ENCODE data around the gene POU6F1.

POU6F1 gene

DNA sequence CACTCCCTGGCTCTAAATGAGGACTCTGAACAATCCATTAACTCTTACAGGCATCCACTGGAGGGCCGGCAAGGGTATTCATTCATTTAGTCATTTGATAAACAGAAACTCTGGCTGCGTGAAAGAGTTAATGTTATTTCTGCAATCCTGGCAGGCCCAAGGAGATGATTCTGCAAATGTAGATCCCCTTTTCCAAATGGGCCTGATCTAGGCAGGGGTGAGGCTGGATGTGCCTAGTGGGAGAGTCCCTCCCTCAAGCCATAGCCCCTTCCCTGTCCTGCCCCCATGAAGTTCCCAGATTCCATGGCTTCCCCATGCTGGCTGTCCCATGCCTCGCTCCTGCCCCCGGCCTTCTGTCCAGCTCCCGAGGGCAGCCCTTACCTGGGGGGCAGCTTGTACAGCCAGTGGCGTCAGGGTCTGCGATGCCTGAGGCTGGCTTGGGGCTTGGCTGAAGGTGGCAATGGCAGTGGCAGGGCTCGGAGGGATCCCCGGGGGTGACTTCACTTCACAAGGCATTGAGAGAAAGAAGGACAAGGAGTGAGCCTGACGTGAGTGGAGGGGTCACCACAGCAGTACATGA is 18.4 kb downstream of the POU6F1 start:
- in situ Hi-C loops (cut with HindIII; ENCODE audit: low sequenced_read_pairs), result no loop called here
- no peak overlapping the region for H3K4me3 ChIP-seq (ENCODE audit: low read depth, low read length)
- TF ChIP-seq, protein P1, sequence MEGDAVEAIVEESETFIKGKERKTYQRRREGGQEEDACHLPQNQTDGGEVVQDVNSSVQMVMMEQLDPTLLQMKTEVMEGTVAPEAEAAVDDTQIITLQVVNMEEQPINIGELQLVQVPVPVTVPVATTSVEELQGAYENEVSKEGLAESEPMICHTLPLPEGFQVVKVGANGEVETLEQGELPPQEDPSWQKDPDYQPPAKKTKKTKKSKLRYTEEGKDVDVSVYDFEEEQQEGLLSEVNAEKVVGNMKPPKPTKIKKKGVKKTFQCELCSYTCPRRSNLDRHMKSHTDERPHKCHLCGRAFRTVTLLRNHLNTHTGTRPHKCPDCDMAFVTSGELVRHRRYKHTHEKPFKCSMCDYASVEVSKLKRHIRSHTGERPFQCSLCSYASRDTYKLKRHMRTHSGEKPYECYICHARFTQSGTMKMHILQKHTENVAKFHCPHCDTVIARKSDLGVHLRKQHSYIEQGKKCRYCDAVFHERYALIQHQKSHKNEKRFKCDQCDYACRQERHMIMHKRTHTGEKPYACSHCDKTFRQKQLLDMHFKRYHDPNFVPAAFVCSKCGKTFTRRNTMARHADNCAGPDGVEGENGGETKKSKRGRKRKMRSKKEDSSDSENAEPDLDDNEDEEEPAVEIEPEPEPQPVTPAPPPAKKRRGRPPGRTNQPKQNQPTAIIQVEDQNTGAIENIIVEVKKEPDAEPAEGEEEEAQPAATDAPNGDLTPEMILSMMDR (IDR thresholded peaks at IDR 0.05; ENCODE audit: low read depth, low read length, missing control alignments), result no peak
- DNase-seq (ENCODE audit: low read depth), result no peak

DNA sequence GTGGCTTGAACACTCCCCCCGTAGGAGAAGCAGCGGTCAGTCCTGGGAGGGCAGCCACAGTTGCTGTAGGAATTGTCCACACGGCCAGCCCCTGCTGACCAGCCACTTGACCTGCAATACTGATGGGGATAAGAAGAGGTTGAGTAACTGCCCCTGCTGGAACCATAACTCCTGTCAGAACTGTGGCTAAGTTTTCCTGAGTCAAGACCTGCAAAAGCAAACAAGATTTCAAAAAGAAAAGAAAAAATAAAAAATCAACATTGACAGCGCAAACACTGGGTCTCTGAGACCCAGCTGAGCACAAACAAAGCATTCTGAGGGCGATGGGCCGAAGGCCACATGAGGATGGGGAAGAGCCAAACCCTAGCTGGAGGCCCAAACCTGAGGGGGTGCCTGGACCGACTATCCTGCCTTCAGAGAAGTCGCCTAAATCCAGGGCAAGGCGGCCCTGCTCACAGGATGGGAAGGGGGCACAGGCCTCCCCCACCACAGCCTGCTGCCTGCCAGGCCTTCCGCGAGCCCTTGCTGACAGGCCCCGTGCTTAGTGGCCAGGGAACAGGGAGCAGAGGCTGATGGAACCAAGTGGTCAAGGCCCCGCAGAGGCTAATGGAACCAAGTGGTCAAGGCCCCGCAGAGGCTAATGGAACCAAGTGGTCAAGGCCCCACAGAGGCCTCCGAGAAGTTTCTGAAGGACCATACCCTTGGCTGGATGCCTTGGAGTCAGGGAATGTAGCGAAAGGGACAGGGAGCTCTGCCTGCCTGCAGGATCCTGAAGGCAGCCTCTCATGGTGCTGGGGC is 19.1 kb downstream of the POU6F1 start:
- DNase-seq (ENCODE audit: low read depth), result no peak
- TF ChIP-seq, protein P1 (IDR thresholded peaks at IDR 0.05; ENCODE audit: low read depth, low read length, missing control alignments), result no peak
- in situ Hi-C loops (cut with HindIII; ENCODE audit: low sequenced_read_pairs), result no loop called here
- H3K4me3 ChIP-seq (ENCODE audit: low read depth, low read length), result no peak overlapping the region

DNA sequence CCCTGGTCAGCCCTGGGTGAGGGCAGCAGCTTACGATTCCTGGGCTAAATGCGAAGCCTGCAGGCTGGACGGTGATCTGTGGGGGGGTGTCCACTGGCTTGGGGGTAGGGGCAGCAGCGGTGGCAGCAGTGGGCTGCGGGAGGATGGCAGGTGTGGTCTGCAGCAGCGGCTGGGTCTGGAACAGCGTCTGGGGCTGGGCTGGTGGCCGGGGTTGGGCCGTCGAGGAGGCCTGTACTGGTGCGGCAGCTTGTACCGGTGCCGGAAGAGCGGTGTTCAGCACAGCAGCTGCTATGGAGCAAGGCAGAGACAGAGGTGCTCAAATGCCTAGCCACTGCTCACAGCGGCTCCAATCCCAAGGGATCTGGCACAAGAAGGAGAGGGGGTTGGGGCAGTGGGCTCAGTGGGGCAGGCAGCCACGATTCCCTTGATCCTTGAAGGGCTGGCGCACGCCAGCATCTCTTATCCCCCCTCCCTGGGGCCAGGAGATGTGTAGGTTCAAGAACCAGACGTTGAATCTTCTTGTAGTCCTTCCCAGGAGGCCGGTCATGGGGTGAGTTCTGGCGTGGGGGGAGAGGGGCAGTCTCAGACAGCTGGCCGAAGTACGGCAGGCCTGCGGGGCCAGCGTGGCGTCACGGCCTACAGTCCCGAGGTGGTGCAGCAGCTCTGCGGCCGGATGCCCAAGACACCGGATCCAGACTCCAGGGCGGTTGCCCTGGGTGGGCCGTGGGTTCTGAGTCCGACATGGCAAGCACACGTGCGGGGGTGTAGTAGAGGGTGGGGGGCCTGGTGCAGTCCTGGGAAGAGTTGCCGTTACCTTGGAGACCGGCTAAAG is 19.9 kb downstream of the POU6F1 start:
- no peak overlapping the region for H3K4me3 ChIP-seq (ENCODE audit: low read depth, low read length)
- DNase-seq (ENCODE audit: low read depth), result no peak
- in situ Hi-C loops (cut with HindIII; ENCODE audit: low sequenced_read_pairs), result no loop called here
- TF ChIP-seq, protein P1 (IDR thresholded peaks at IDR 0.05; ENCODE audit: low read depth, low read length, missing control alignments), result no peak

DNA sequence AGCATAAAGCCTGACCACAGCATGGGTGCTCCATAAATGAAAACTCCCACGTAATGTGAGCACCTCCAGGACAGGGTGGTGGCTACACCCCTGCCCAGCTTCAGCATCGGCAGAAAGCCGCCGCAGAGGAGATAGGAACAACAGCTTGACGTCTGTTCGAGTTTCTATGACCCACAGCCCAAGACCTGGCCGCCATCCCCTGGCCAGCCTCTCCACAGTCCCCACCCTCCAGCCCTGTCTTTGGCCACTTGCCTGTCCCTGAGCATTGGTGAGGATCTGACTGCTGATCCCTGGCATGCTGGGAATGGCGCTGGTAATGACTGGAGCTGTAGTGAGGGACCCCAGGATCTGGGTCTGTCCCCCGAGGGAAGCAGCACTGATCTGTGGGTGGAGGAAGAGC is 21.3 kb downstream of the POU6F1 start:
- H3K4me3 ChIP-seq (ENCODE audit: low read depth, low read length), result no peak overlapping the region
- no peak for DNase-seq (ENCODE audit: low read depth)
- TF ChIP-seq, protein P1 (IDR thresholded peaks at IDR 0.05; ENCODE audit: low read depth, low read length, missing control alignments), result no peak
- in situ Hi-C loops (cut with HindIII; ENCODE audit: low sequenced_read_pairs), result no loop called here

DNA sequence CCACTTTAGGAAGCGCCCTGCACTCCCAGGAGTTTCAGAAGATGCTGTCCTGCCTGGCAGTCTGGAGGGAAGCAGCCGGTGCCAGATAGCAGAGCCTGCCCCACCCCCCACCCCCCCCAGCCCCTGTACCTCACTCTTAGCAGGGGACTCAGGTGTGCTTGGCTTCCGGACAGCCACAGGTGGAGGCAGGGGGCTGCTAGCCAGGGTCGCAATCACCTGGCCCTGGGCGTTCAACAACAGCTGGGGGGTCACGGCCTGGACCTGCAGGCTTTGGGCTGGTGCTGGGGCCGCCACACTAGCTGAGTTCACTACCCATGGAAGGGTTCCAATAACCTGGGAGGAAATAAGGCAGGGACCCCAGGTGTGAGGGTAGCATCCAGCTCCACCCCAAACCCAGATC is 22.0 kb downstream of the POU6F1 start:
- TF ChIP-seq, protein P1 (IDR thresholded peaks at IDR 0.05; ENCODE audit: low read depth, low read length, missing control alignments), result no peak
- no peak overlapping the region for H3K4me3 ChIP-seq (ENCODE audit: low read depth, low read length)
- in situ Hi-C loops (cut with HindIII; ENCODE audit: low sequenced_read_pairs), result no loop called here

DNA sequence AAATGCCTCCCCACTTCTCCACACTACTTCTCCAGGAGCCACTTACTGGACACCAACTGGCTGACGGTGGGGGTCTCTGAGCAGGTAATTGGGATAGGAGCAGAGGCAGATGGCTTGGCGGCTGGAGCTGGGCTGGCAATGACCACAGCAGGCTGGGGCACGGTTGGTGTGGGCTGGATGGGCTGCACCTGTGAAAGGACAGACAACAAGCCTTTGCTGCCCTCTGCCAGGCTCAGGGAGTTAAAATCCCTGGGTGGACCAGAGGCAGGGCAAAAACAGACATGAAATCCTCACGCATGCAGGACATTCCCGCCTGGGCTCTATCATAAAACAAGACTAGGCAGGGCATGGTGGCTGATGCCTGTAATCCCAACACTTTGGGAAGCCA is 25.6 kb downstream of the POU6F1 start:
- in situ Hi-C loops (cut with HindIII; ENCODE audit: low sequenced_read_pairs), result no loop called here
- H3K4me3 ChIP-seq (ENCODE audit: low read depth, low read length), result no peak overlapping the region
- TF ChIP-seq, protein P1 (IDR thresholded peaks at IDR 0.05; ENCODE audit: low read depth, low read length, missing control alignments), result no peak
- DNase-seq (ENCODE audit: low read depth), result no peak

More for the DNA sequence above, 22.0 kb downstream of the POU6F1 start:
- no peak for DNase-seq (ENCODE audit: low read depth)
